Esophagus squamous epithelium (tissue), 5 donors: Measurements from ENCODE around the gene PAK3. TPM values are rescaled to one million over a fixed set of nuclear protein-coding genes. Genes with fewer than 3 reads are reported as not detected.

Experiments used
- DNase-seq: peaks from one replicate; lab custom pipeline; 2025; lab: John Stamatoyannopoulos, UW
- H3K27ac ChIP-seq, 4 donors: fragments of 200-600 bp; sonication (generic); one replicate each; pipeline ENCODE4 v1.5.1; 2016 to 2019; ENCODE audit warnings: mild to moderate bottlenecking in 1 of 4
- H3K27me3 ChIP-seq, 4 donors: fragments of 200-600 bp; sonication (generic); 1 replicate in 3 of 4; 2 replicates in 1 of 4; pipeline versions ENCODE4 v1.5.1 to v1.6.0; 2017 to 2021; ENCODE audit warnings: antibody characterized with exemption in 1 of 4
- H3K36me3 ChIP-seq, 3 donors: fragments of 200-600 bp; sonication (generic); one replicate each; pipeline ENCODE4 v1.5.1; 2016 to 2019
- H3K4me1 ChIP-seq, 3 donors: fragments of 200-600 bp; sonication (generic); one replicate each; pipeline ENCODE4 v1.5.1; 2017 to 2019
- H3K4me3 ChIP-seq, 4 donors: fragments of 200-600 bp; sonication (generic); 1 replicate in 3 of 4; 2 replicates in 1 of 4; pipeline ENCODE4 v1.5.1; 2016 to 2019; ENCODE audit warnings: mild to moderate bottlenecking in 2 of 4, moderate library complexity in 1 of 4
- H3K9me3 ChIP-seq, 3 donors: fragments of 200-600 bp; sonication (generic); one replicate each; pipeline ENCODE4 v1.5.1; 2016 to 2019
- POLR2A ChIP-seq, 4 donors: fragments of 450-650 bp; IDR thresholded peaks; one replicate each; pipeline ENCODE4 v1.6.1; 2017; ENCODE audit warnings: antibody characterized with exemption in 4 of 4, mild to moderate bottlenecking in 4 of 4, moderate library complexity in 3 of 4
- WGBS, 2 donors: methylation state at CpG; one replicate each; pipeline ENCODE4 v1.1.5; 2018; 5-methylcytosine and 5-hydroxymethylcytosine counted together
- intact Hi-C: fragments of 100-400 bp; cut with DNase I; formaldehyde crosslinking; loops from one replicate; pipeline ENCODE4 v1.15.0; 2022
- total RNA-seq, 4 donors: library from RNA; depleted of rRNA; stranded (reverse); fragments of >200 nt; gene quantifications; one replicate each; pipeline ENCODE4 v1.1.0, GENCODE V29; 2016
- TF ChIP-seq, protein P1 (sequence below), 6 experiments: fragments of 450-650 bp in 4 of 6; fragments of 200-600 bp in 2 of 6; sonication (generic) in 2 of 6; IDR thresholded peaks; one replicate each; pipeline ENCODE4 v1.5.1; 2016 to 2019; ENCODE audit warnings: antibody characterized with exemption in 6 of 6, mild to moderate bottlenecking in 4 of 6, moderate library complexity in 4 of 6
- donor health status: DM: yes; HTN: yes; CAD: no.

The PAK3 gene
- total RNA-seq, 4 donors from 2014 or later, result 0.09 to 2.1 (median 0.45) TPM

DNA sequence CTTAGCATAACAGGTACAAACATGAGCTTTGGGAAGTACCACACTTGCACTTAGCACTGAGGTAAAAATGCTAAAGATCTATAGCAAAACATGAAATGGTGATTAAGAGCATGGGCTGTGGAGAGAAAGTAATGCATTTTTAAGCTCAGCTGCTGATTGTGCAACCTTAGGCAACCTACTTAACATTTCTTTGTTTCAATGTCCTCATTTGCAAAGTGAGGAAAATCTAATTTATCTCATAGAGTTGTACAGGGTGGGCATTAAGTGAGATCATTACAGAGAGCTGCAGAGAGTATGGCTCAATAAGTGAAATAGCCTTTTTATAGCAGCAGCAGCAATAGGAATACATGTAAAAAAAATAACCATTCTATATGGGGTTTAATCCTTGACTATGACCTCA, 87.0 kb downstream of the PAK3 start:
- H3K9me3 ChIP-seq, result no peaks in the 10 kb centered on the region
- H3K36me3 ChIP-seq, result no peaks in the 10 kb centered on the region
- H3K27ac ChIP-seq, result no peak overlapping the region
- no peak for TF ChIP-seq POLR2A (IDR thresholded peaks at IDR 0.05)
- TF ChIP-seq, protein P1, sequence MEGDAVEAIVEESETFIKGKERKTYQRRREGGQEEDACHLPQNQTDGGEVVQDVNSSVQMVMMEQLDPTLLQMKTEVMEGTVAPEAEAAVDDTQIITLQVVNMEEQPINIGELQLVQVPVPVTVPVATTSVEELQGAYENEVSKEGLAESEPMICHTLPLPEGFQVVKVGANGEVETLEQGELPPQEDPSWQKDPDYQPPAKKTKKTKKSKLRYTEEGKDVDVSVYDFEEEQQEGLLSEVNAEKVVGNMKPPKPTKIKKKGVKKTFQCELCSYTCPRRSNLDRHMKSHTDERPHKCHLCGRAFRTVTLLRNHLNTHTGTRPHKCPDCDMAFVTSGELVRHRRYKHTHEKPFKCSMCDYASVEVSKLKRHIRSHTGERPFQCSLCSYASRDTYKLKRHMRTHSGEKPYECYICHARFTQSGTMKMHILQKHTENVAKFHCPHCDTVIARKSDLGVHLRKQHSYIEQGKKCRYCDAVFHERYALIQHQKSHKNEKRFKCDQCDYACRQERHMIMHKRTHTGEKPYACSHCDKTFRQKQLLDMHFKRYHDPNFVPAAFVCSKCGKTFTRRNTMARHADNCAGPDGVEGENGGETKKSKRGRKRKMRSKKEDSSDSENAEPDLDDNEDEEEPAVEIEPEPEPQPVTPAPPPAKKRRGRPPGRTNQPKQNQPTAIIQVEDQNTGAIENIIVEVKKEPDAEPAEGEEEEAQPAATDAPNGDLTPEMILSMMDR (IDR thresholded peaks at IDR 0.05), result no peak
- no peaks in the 10 kb centered on the region for H3K4me1 ChIP-seq
- DNase-seq, result no peak
- intact Hi-C loops, result no loop called here
- no peak overlapping the region for H3K4me3 ChIP-seq
- H3K27me3 ChIP-seq, result no peaks in the 10 kb centered on the region

DNA sequence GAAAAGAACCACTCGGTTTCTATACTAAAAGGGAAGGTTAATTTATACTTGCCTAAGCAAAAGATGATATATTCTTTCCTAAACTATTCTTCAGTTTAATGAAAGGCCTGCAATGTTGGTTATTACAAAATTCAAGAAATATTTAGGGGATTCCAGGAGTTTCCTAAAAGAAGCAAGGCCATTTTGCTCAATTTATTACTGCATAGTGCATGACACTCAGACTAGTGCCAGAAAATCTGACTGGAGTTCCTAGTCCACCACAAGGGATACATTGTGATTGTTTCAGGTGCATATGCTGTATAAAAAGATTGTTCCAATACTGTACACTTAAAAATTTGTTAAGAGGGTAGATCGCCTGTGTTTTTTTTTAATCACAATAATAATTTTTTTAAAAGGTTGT, 95.6 kb downstream of the PAK3 start:
- H3K4me3 ChIP-seq, result no peak overlapping the region
- H3K27ac ChIP-seq, result no peak overlapping the region
- intact Hi-C loops, result no loop called here
- 75 to 94% methylated on average over 2 of the region's 2 CpGs for WGBS, 2 donors
- no peaks in the 10 kb centered on the region for H3K9me3 ChIP-seq
- no peak for TF ChIP-seq POLR2A (IDR thresholded peaks at IDR 0.05)
- TF ChIP-seq, protein P1 (IDR thresholded peaks at IDR 0.05), result no peak
- H3K4me1 ChIP-seq, result no peaks in the 10 kb centered on the region
- H3K27me3 ChIP-seq, result no peaks in the 10 kb centered on the region
- H3K36me3 ChIP-seq, result no peaks in the 10 kb centered on the region
- no peak for DNase-seq

DNA sequence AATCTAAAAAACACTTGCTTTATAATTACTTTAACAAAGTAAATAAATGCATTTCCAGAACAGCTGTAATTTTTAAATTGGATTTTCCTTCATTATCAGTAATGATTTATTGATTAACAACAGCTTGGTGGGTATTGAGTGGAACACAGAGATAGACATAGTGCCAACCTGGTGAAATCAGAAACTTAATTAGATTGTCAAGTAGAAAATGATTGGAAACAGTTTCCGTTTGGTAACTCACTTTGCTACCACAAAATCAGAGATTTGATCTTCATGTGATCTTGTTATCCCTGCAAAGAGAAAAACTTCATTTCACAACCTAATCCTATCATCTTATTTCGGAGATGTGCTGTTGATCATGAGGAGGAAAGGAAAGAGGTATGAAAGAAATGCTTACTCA, 103.5 kb downstream of the PAK3 start:
- Histone ChIP-seq H3K27ac (no peak overlapping the region), H3K4me1 (no peaks in the 10 kb centered on the region), H3K4me3 (no peak overlapping the region), H3K27me3 (peaks cover 0 to 3% (median 0%) of the 10 kb centered on the region in 4 donors), H3K36me3 (no peaks in the 10 kb centered on the region), H3K9me3 (no peaks in the 10 kb centered on the region)
- no peak for DNase-seq
- intact Hi-C loops, result no loop called here
- WGBS, 2 donors, result 50 to 72% methylated on average over 2 of the region's 2 CpGs
- no peak for TF ChIP-seq POLR2A (IDR thresholded peaks at IDR 0.05)
- TF ChIP-seq, protein P1 (IDR thresholded peaks at IDR 0.05), result no peak

- H3K27ac ChIP-seq, result no peak overlapping the region
- H3K4me3 ChIP-seq, result no peak overlapping the region
- intact Hi-C loops, result no loop called here
- peaks cover 0 to 3% (median 0%) of the 10 kb centered on the region in 4 donors for H3K27me3 ChIP-seq
- no peak for TF ChIP-seq POLR2A (IDR thresholded peaks at IDR 0.05)
- TF ChIP-seq, protein P1 (IDR thresholded peaks at IDR 0.05), result no peak
- 63 to 100% methylated on average over 1 to 3 of the region's 3 CpGs for WGBS, 2 donors
- H3K4me1 ChIP-seq, result no peaks in the 10 kb centered on the region
- H3K36me3 ChIP-seq, result no peaks in the 10 kb centered on the region
- no peaks in the 10 kb centered on the region for H3K9me3 ChIP-seq
- no peak for DNase-seq
Measured at GRCh38 chrX:111200327-111200726, 104.3 kb downstream of the PAK3 start.

- Histone ChIP-seq H3K9me3 (no peaks in the 10 kb centered on the region), H3K36me3 (no peaks in the 10 kb centered on the region), H3K27ac (no peak overlapping the region), H3K4me1 (no peaks in the 10 kb centered on the region), H3K27me3 (no peaks in the 10 kb centered on the region), H3K4me3 (no peak overlapping the region)
- DNase-seq, result no peak
- intact Hi-C loops, result no loop called here
- no peak for TF ChIP-seq POLR2A (IDR thresholded peaks at IDR 0.05)
- 86% methylated on average over 8 of the region's 8 CpGs; no CpG with 5 or more reads in 1 of the 2 donors for WGBS, 2 donors
Measured at GRCh38 chrX:111207851-111208250, 111.9 kb downstream of the PAK3 start.

DNA sequence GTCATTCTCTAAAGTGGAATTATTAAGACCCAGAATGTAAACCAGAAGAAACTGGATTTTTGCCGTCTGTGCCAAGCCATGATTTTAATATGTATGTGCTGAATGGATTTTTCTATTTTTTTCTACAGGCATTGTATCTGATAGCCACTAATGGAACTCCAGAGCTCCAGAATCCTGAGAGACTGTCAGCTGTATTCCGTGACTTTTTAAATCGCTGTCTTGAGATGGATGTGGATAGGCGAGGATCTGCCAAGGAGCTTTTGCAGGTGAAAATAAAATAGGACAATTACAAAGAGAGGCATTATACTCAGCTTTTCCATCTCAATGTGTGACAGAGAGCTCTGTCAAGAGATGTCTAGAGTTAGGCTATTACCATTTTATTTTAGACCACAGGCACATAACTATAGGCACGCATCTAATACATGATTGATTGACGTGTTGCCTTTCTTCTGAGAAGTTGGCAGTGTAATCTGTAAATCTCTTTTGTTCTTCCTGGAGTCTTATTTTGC, 120.4 kb downstream of the PAK3 start:
- Histone ChIP-seq H3K4me1 (no peaks in the 10 kb centered on the region), H3K4me3 (no peak overlapping the region), H3K27ac (no peak overlapping the region), H3K9me3 (no peaks in the 10 kb centered on the region), H3K36me3 (no peaks in the 10 kb centered on the region), H3K27me3 (no peaks in the 10 kb centered on the region)
- no peak for DNase-seq
- 76 to 87% methylated on average over 4 to 6 of the region's 6 CpGs for WGBS, 2 donors
- intact Hi-C loops, result no loop called here
- no peak for TF ChIP-seq POLR2A (IDR thresholded peaks at IDR 0.05)
- TF ChIP-seq, protein P1 (IDR thresholded peaks at IDR 0.05), result no peak
